GM21737 (cell line): ENCODE data around the gene PLXNA4.

Experiments used
- ATAC-seq: cut with Tn5 transposase; IDR thresholded peaks from one replicate; pipeline ENCODE4 v1.9.1; 2021; ENCODE audit warnings: mild to moderate bottlenecking, moderate library complexity; ENCODE audit not compliant: unreplicated experiment

The PLXNA4 gene

DNA sequence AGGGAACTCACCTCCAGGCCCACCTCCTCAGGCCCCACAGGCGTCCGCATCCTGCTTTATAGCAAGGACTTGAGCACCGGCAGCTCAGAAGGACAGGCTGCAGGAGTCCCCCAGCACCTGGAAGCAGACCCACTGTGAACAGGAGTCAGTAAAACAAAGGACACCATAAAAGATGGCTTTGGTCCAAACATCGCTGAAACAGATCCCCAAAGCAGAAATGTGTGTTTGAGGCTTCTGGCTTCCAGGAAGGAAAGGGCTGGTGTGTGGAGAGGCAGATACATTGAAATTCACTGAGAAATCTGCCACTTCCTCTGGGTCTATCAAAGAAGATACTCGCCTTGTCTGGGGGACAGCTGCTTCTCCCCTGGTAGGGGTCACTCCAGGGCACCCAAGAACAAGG lies 286.2 kb downstream of the PLXNA4 start:
- no peak for ATAC-seq

DNA sequence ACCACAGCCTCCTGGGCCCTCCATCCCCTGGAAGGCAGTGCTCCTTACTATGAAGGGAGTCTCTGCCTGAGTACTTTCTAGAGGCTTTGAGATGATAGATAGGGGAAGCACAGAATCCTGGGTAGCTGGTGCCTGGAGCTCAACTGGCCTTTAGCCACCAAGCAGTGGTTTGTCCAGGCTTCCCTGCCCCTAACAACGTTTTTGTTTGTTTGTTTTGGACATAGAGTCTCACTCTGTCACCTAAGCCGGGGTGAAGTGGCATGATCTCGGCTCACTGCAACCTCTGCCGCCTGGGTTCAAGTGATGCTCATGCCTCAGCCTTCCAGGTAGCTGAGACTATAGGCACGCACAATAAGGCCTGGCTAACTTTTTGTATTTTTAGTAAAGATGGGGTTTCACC lies 289.4 kb downstream of the PLXNA4 start:
- ATAC-seq: no peak

DNA sequence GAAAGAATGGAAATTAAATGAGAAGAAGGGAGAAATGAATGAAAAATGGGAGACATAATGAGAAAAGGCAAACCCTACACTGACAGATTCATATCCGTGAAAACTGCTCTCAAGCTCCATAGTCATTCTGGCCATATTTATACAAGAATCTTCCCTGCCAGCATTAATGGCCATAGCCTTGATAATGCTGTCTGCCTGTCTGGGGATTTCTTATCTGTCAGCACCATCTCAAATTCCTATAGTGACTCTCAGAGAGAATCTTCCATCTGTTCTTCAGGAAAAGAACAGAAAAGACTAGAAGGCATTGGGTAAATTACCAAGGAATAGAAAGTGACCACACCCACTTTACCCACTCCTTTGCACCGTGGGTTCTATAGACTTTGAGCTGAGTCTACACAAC lies 295.9 kb downstream of the PLXNA4 start:
- no peak for ATAC-seq

DNA sequence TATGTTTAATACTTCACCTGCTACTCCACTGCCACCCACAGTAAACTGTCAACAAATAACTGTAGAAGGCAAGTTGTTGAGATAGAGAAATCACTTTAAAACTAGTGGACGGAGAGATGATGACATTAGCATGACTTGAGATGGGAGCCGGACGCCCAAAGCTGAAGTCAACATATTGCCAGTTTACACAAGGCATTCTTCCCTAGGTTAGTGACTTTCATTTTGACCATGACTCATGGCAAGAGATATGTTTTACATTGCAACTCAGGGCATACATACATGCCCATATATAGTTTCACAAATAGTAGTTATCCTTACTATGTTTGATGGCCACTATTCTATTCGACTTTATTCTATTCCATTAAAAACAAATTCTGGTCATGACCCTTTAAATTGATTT lies 296.6 kb downstream of the PLXNA4 start:
- ATAC-seq: no peak

DNA sequence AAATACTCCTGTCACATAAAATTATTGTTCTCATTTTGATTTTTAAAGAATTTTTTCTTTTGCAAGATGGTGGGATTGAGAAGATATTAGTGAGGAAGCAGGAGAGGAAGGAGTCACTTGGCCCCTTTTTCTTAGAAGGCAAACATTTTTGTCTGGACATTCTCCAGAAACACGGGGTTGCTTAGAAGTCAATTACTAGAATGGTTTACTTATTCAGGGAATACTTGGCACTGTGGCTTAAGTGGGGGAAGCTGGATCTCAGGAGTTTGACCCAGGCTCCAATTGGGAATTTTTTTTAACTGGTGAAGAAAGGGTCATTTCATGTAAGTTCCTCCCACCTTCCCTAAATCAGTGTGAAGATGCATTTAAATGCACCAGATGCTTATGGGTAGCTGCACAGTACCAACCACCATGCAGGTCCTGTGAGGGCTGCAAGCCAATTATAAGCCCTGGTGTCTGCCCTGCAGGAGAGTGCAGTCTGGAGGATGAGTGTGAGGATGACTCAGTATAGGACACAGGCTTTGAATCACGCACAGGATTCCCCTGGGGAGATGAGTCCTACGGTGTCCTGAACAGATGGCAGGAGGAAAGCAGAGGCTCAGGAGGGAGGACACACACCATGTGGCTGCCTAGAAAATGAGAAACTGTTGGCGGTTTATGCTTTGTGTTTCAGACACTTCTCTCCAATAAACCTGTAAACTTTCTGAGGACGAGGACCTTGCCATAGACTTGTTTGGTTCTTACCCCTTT lies 299.1 kb downstream of the PLXNA4 start:
- ATAC-seq: no peak

DNA sequence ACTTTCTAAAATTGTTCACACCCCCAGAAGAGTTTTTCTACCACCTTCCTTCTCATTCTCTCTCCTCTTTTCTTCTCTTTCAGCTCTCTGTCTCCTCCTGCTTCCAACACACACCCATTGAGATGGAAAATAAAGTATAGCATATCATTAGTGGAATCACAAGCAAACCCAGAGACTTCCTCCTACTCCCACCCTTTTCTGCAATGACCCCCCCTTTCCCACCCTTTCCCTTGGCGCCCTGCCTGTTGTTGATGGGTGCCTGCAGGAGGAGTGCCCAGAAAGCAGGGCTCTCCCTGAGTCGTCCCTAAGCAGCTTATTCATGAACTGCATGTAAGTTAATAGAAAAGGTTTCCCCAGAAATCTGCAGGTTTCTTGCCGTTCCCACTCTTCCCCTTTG lies 300.0 kb downstream of the PLXNA4 start:
- no peak for ATAC-seq

DNA sequence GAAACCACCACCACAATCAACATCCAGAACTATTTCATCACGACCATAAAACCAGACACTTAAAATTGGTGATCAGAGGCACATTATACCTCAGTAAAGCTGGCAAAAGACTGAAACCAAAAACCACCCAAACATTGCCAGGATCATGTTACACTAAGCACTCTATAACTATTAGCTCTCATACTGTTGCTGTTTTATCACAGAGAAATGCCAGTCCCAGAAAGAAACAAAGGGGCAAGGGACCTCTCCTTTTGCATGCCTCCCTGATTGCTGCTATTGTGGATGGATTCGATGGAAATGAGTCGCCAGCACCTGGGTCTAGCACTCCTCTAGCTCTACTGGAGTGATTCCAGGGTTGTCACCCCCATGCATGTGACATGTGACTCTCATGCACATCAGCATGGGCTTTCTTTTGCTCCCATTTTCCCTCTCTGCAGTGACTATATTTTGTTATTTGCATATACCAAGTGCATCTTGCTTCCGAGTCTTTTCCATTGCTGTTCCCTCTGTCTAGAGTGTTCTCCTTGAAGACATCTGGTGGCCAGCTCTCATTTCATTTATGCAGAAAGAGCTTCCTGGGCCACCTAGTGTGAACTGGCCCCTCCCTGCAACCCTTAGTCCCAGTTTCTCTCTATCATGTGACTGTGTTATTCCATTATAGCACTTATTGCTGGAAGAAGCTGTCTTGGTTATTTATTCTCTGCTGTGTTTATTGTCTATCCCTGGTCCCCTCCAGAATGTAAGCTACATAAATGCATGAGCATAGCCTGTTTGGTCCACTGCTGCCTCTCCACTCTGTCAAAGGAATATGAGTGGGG lies 300.6 kb downstream of the PLXNA4 start:
- no peak for ATAC-seq

DNA sequence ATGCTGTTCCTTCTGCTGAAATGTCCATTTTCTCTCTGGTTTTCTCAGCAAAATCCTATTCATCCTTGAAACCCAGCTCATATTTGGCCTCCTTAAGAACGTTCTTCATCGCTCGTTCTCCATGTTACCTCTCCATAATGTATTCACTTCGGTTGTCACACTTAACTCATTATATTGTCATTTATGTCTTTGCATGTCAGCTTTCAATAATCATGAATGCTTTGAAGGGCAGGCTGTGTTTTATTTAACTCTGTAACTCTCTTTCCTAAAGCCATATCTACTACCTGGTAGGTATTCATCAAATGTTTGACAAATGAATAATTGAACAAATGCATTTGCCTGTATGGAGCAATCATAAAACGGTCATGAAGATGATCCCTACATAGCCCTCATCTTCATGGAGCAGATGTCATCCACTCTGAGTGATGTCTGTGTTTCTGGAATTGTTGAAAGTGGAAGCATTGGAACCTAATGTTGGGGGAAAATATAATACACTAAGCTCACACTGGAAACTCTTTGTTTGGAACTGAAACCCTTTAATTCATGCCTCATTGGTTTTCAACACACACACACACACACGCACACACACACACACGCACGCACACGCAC lies 303.4 kb downstream of the PLXNA4 start:
- no peak for ATAC-seq

DNA sequence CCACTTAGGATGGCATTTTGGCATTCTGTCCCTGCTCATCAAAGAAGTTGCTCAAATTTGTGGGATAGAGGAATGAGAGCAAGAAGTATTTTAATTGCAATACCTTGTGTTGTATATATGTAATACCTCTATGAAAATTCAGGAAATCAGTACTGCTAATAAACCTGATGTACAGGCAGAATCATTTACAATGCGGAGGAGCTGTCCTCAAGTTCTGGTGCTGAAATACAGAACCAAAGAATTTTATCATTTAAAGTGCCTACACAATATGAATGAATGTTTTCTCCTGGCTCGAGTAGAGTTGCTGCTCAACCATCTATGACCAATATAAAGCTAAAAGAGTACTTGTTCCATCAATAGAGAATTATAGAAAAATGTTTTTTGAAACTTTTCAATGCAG lies 305.8 kb downstream of the PLXNA4 start:
- no peak for ATAC-seq

DNA sequence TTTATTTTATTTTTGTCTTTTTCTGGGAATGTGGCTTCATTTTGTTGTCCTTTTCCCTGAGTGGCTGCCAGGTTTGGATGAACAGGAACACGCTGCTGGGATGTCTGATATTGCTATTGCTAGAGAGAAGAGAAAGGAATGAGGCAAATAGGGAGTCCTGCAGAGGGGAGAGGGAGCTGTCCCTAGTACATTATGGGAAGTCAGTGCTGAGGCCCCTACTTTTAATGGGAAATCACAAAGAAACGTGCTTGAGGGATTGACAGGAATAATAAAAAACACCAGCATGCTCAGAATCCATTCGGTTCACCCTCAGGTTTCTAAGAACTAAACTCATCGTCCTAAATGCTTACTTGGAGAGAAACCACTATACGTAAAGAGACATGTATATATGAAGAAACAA lies 306.6 kb downstream of the PLXNA4 start:
- no peak for ATAC-seq

DNA sequence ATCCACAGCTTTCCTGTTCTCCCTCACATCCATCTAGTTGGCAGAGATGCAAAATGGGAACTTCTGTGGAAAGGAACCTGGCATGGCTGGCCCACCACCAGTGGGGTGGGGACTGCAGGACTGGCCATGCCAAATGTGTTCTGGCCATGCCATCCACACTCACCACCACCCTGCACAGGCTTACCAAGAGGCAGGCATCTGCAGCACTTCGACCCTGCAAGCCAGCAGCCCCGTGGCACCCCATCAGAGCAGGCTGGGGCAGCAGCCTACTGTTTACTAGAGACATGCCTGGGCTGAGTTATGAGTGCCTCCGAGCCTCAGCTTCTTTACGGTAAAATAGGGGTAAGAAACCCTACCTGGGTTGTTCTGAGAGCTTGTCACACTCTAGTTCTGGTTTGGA lies 313.1 kb downstream of the PLXNA4 start:
- ATAC-seq: no peak

DNA sequence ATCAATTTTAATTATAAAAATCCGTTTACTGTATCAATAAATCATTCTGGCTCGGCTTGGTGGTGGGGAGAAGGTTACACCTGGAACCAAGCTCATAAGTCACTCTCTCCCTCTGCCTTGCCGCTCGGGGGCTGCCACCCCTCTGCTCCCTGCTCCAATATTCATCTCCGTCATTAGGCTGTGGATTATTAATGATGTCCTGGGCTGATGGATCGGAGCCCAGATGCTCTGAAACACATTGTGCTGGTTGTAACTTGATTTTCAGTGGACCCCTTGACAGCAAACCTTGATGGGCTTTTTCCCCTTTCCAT lies 314.2 kb downstream of the PLXNA4 start:
- no peak for ATAC-seq

DNA sequence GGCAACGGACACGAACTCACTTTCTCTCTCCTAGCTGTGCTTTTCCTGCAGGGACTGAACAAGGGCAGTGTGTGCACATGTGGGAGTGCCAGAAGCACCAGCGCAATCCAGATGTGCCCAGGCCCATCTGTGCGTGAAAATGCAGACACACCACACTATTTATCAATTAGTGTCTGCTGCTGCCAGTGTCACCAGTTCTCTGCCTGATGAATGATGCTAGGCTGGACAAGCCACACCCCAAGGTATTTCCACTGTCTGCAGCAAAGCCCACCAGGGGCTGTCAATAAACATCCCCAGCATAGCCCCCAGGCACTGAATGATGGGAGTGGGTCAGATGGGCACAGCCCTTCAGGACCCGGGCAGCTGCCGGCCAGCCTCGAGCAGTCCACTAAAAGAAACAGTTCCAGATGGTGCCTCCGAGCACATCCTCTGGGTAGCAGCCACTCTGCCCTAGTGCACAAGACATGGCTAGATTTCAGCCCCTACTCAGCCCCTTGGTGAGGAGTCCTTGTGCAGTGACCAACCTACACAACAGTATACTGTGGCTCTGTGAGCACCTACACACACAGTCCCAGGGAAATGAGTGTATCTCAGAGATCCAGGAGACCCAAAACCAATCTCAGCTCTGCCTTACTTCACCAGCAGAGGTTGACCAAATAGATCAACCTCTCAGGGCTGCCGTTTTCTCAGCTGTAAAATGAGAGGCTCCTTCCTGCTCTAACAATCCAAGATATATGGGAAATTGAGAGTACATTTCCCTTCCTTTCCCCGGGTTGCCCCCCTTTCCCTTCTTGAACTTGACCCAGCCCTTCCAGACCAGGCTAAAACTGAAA lies 314.7 kb downstream of the PLXNA4 start:
- no peak for ATAC-seq

DNA sequence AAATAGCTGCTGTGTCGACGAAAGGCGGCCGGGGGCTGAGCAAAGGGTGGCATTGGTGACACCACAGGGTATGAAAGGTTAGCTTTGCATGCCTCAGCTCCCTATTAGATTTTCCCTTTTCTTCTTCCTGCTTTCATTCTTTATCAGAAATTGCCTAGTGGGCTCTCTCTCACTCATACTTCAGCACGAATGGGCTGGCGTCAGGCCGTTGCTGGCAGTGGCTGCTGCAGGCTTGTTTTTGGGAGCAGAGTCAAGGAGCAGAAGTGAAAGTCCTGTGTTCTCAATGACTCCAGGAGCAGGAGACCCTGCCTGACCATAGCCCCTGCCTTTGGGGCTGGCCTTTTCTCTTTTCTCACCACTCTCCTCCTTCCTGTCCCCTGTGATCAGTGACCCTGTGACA lies 318.0 kb downstream of the PLXNA4 start:
- ATAC-seq: no peak

DNA sequence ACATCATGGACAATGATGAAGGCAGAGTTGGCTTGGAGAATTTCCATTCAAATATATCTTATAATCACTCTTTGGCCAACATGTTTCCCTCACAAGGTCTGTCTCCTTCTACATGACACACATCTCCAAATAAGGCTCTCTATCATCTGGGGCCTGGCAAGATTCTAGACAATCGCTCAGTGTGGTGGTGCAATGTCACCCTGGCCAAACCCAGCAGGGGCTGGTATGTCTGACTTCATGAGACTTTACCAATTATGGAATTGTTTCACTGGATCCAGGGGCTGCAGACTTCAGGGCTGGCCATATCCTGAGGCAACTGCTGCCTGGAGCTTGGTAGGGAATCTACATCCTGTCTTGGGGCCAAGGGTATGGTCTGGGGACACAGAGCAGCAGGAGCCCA lies 319.0 kb downstream of the PLXNA4 start:
- no peak for ATAC-seq

DNA sequence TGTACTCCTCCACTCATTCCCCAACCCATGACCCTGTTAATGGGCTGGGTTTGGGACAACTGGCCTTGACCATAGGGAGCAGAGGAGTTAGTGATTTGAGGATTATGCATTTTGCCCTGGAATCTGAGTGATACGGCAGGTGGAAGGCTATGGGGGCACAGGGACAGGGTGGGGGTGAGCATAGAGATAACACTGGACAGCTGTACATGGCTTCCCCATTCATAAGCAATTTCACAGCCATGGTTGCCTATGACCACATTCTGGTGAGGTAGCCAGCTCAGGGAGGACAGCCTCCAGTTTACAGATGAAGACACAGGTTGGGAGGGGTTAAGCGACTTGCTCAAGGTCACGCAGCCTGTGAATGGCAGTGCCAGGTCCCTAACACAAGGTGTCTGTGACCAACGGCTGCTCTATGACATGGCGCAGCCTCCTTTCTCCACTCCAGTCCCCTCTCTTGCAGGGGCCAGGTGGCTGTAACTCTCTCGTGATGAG lies 319.5 kb downstream of the PLXNA4 start:
- ATAC-seq: no peak

DNA sequence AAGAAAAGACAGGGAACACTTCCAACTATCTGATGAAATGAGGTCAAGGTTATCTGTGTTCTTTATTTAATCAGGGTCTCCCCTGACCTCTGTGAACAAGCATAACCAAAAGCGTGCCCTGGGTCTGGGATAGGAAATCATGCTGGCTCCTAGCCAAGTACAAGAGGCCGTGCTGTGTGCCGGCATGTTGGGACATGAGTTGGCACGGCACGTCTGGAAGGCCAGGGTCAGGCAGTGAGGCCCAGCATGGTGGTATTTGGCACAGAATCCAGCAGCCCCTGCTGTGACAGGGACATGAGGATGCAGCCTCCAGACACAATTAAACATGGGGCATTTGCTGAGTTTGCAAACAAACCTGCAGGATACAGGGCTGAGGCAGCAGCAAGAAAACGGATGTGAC lies 320.4 kb downstream of the PLXNA4 start:
- ATAC-seq: no peak

DNA sequence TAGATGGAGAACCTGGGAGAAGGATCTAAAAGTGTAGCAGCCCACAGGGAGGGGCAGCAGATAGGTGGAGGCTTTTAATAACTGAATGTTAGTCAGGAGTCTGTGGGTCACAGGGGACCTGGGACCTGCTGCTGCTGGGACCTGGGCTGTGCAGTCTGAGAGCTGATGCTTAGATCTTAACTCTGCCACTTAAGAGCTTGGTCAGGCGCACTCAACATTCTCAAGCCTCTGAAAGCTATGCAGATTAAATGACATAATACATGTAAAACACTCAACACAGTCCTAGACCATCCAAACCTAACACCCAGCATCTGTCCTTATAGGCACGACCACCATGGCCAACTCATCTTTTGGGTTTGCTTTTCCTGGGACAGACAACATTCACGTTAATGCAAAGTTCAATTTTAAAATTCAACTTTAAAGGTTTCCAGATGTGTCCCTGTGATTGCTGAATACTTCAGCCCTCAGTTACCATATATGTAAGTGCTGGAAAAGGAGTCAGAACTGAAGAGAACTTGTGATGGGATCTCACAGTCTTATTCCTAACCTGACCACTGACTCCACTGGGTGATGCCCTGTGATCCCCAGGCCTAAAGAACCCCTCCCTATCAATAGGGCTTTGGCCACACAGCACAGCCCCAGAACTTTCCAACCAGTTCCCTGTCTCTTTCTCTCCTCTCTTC lies 321.0 kb downstream of the PLXNA4 start:
- no peak for ATAC-seq

DNA sequence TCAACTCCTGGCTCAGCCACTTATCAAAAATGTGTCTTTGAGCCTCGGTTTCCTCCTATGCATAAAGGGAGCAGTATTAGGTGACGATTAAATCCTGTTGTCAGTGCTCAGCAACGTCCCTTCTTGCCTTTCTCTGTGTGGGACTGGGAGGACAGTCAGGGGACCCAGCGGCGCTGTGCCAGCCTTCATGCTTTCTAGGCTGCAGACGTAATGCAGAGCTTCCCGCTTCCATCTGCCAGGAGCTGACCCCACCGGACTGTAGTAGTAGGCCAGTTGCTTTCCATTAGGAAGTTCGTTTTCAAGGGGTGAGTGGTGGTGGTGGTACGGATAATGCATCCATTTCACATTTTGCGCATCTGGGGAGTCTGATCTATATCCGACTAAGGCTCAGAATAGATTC lies 321.8 kb downstream of the PLXNA4 start:
- no peak for ATAC-seq

DNA sequence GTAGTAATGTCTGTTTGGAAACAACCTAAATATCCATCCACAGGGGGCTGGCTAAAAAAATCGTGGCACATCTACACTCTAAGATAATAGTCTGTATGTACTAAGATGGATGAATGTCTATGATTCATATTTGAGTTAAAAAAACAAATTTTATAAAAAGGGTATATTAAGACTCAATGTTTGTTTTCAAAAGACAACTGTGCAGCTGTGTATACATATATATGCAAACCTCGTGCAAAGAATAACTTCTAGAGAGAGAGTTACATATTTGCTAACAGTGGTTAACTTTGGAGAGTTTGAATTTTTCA lies 323.5 kb downstream of the PLXNA4 start:
- ATAC-seq: no peak

DNA sequence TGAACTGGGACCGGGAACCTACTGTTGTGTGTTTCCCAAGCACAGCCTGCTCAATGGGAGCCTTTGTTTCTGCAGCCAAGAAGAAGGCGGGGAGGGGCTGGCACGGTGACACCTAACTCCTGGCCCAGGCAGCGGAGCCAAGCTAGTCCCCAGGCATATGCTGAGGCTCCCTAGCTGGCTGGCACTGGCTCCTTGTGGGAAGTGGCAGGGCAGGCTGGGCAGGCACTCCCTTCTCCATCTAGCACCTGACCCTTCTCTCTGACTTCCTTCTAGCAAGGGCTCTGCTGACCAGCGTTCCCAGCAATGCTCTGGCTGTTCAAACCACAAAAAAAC lies 325.0 kb downstream of the PLXNA4 start:
- ATAC-seq: no peak
